NCI-H226 (cell line): ENCODE results near the gene BRI3BP.

Source experiments
- DNase-seq: peaks from one replicate; pipeline ENCODE4 v3.0.0-alpha.2; 2015

The BRI3BP gene

GRCh38 chr12:124993626-124994436, at the start of gene BRI3BP:
Gene BRI3BP, plus strand, starts transcription at chr12:124993645. Its CDS starts 146 bp downstream, at chr12:124993791.
- peak; percentile 43 for DNase-seq

DNA sequence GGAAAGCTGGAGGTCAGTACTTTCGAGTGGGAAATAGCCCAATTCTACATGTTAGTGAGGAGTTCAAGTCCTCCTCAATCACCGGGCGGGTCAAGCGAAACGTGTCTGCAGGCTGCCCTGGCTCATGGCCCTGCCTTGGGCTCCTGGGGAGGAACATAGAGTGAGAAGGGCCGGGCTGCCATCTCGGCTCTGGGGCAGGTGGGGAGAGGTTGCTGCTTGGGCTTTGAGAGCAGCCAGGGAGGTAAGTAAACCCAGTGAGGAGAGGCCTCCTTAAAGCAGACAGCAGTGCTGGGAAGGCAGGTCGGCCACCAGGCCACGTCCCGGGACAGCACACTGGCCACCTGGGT, 47.0 kb upstream of the BRI3BP start:
- no peak for DNase-seq

DNA sequence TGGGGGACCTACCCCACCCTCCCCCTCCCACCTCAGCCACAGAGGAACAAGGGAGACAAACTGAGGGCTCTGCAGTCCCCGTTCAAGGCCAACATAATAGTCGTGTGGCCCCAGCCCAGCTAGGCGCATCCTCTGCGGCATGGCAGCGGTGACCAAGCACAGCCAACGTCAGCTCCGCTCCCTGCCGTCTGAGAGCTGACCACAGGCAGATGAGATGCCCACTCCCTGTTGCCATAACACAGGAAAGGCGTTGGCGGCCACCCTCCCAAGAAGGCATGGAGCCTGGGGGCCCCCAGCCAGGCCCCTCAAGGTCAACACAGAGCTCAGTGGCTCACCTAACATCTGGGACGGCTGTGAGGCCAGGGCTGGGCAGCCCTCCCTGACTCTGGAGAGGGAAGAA, 46.4 kb upstream of the BRI3BP start:
- no peak for DNase-seq

- no peak for DNase-seq
Observed at GRCh38 chr12:124947561-124948398, 45.7 kb upstream of the BRI3BP start.

GRCh38 chr12:124949066-124949465, 44.4 kb upstream of the BRI3BP start:
- no peak for DNase-seq

DNA sequence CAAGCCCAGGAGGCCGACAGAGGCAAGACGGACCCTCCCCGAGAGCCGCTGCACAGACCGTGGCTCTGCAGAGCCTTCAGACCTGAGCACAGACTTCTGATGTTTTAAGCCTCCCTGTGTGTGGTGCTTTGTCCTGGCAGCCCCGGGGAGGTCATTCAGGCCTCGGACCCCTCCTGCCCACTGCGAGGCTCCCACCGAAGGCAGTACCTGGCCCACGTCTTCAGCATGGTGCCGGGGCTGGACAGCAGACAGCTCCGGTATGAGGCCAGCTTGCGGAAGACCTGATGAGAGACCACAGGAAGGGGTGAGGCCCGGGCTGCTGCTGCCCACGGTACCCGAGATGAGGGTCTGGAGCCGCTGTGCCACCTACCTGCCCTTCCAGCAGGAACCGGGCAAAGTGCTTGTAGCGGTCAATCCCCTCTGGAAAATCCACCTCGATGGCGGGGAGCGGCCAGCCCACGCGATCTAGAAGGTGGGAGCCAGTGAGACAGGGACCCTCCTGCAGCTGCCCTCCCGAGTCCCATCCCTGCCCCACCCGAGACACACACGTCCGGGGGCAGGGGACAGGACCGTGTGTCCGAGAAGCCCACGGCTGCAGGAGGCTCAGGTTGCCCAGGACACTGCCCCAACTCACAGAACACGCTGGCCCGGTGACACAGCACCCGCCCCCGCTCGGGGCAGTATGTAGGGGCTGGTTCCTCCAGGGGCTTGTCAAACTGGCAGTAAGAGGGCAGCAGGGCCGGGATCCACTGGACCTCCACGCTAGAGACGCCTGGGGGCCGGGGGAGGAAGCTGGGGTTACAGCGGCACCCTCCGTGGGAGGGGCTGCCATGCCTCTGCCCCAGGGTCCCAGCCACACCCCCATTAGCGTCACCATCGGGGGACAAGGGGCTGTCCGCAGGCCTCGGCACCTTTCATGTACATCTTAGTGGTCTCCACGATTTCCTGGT, 43.4 kb upstream of the BRI3BP start:
- no peak for DNase-seq

DNA sequence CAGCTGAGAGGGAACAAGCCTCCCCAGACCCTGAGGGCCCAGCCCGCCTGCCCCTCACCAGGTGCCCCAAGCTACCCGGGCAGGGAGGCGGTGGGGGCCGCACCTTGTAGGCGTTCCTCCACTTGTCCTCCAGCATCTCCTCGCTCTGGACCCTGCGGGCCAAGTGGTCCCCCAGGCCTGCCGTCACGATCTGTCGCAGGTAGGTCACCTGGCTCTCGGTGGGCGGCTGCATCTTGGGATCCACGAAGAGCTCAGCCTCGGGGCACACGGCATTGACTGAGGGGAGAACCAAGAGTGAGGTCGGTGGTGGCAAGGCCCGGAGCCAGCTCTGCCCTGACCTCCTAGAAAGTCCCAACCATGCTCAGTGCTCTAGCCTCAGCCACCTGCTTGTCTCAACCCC, 41.1 kb upstream of the BRI3BP start:
- DNase-seq = no peak

GRCh38 chr12:124952801-124953200, 40.6 kb upstream of the BRI3BP start:
- no peak for DNase-seq

GRCh38 chr12:124953689-124954405, 39.6 kb upstream of the BRI3BP start:
- DNase-seq = no peak

GRCh38 chr12:124954771-124955170, 38.7 kb upstream of the BRI3BP start:
- DNase-seq = no peak

DNA sequence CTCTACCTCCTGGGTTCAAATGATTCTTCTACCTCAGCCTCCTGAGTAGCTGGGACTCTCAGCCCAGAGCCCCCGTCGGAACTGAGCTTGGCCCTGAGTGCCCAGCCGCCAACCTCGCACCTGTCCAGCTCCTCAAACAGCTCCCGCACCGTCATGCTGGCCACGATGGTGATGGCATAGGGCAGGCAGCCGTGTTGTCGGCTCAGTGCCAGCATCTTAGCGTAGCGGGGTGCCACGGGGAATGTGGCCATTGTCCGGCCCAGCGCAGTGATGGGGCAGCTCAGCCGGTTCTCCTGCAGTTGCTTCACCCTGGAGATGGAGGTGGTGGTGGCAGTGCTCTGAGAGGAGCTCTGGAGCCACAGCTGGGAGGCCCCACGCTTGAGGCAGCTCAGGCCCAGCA, 36.9 kb upstream of the BRI3BP start:
- DNase-seq = no peak

GRCh38 chr12:124961055-124961454, 32.4 kb upstream of the BRI3BP start:
- DNase-seq = no peak

DNA sequence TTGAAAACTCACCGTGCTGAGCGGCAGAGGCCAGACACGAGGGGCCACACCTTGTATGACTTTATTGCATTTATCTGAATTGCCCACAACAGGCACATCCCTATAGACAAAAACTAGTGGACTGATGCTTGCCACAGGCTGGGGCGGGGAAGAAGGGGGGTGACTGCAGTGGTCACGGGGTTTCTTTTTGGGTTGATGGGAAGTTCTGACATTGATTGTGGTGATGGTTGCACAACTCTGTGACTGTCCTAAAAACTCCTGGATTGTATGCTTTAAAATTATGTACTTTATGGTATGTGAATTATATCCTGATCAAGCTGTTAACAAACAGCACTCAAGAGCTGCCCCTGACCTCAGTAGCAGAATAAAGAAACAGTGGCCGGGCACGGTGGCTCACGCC, 30.2 kb upstream of the BRI3BP start:
- no peak for DNase-seq

DNA sequence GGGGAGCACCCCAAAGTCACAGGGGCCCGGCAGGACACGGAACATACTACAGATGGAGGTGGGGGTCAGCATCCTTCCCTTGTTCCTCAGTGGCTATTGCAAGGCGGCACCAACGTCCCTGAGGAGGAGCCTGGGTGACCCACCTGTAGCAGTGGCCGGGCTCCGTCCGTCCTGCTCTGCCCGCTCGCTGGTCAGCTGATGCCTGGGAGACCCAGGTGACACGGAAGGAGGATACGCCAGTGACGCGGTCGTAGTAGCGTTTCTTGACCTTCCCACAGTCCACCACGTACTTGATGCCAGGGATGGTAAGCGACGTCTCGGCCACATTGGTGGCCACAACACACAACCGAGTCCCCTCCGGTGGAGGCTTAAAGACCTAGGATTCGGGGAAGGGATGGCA, 29.2 kb upstream of the BRI3BP start:
- DNase-seq = no peak

- DNase-seq = no peak
Observed at GRCh38 chr12:124964836-124965462, 28.5 kb upstream of the BRI3BP start.

- no peak for DNase-seq
Observed at GRCh38 chr12:124967016-124967739, 26.3 kb upstream of the BRI3BP start.

GRCh38 chr12:124968656-124969055, 24.8 kb upstream of the BRI3BP start:
- DNase-seq = no peak

GRCh38 chr12:124970647-124971402, 22.6 kb upstream of the BRI3BP start:
- DNase-seq = no peak

DNA sequence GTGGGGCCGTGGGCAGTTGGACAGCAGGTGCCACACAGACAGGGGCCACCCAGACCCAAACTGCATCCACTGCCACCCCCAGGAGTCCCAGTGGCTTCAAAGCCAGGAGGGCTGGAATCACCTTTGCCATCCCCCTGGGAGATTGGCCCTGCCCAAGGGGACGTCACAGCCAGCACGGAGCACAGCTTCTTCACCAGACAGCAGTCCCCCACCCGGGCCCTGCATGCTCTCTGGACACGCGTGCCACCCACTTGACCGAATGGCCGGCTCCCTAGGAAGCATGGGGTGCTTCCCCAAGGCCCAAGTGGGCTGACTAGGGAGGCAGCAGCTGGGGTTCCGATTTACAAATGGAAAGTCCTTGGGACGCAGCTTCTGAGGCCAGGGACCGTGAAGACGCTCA, 21.8 kb upstream of the BRI3BP start:
- DNase-seq = no peak

DNA sequence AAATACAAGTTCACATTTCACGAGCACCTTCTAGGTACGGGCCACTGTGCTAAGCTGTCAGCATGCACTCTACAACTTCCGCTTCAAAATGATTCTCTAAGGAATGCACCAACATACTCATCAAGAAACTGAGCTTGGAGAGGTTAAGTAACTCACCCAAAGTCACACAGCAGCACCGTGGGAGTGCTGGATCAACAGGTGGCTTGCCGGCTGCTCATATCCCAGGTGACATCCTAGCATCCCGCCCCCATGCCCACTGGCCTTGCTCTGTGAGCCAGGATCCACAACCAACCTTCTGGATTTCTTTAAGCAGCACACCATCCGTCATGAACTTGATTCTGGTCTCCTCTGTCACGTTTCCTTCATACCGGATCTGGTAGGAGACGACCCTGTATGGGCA, 21.2 kb upstream of the BRI3BP start:
- no peak for DNase-seq
